Skeletal muscle tissue (tissue), 4 donors: ENCODE results near the gene QRFP. TPM values are rescaled to one million over a fixed set of nuclear protein-coding genes. Genes with fewer than 3 reads are reported as not detected.

Experiments
- H3K27ac ChIP-seq: one replicate; pipeline ENCODE4 v1.7.0; 2013; ENCODE audit warnings: mild to moderate bottlenecking, low read depth, low read length, inconsistent platforms
- H3K27me3 ChIP-seq, 3 donors: one replicate each; pipeline ENCODE4 v1.7.0; 2013; ENCODE audit warnings: low read length in 3 of 3; ENCODE audit not compliant: control insufficient read depth in 3 of 3, insufficient read depth in 3 of 3
- H3K36me3 ChIP-seq, 3 donors: one replicate each; pipeline ENCODE4 v1.7.0; 2013; ENCODE audit warnings: low read length in 3 of 3; ENCODE audit not compliant: control insufficient read depth in 3 of 3, insufficient read depth in 3 of 3
- H3K4me1 ChIP-seq, 3 donors: one replicate each; pipeline ENCODE4 v1.7.0; 2013; ENCODE audit warnings: low read length in 3 of 3, mild to moderate bottlenecking in 3 of 3; ENCODE audit not compliant: control insufficient read depth in 3 of 3, insufficient read depth in 3 of 3
- H3K4me3 ChIP-seq, 3 donors: one replicate each; pipeline ENCODE4 v1.7.0; 2013; ENCODE audit warnings: low read length in 3 of 3
- H3K9ac ChIP-seq, 3 donors: one replicate each; pipeline ENCODE4 v1.7.0; 2013; ENCODE audit warnings: low read length in 3 of 3, mild to moderate bottlenecking in 3 of 3, moderate library complexity in 2 of 3, low read depth in 1 of 3
- H3K9me3 ChIP-seq, 3 donors: one replicate each; pipeline ENCODE4 v1.7.0; 2013; ENCODE audit warnings: low read length in 3 of 3; ENCODE audit not compliant: control insufficient read depth in 3 of 3
- total RNA-seq: library from RNA; depleted of rRNA; stranded (reverse); fragments of >200 nt; gene quantifications from one replicate; pipeline ENCODE4 v1.2.3, GENCODE V29; 2014
- donor health status: Osteomylitis.

The QRFP gene
- total RNA-seq, 1 donor from 2014 or later, result not detected

DNA sequence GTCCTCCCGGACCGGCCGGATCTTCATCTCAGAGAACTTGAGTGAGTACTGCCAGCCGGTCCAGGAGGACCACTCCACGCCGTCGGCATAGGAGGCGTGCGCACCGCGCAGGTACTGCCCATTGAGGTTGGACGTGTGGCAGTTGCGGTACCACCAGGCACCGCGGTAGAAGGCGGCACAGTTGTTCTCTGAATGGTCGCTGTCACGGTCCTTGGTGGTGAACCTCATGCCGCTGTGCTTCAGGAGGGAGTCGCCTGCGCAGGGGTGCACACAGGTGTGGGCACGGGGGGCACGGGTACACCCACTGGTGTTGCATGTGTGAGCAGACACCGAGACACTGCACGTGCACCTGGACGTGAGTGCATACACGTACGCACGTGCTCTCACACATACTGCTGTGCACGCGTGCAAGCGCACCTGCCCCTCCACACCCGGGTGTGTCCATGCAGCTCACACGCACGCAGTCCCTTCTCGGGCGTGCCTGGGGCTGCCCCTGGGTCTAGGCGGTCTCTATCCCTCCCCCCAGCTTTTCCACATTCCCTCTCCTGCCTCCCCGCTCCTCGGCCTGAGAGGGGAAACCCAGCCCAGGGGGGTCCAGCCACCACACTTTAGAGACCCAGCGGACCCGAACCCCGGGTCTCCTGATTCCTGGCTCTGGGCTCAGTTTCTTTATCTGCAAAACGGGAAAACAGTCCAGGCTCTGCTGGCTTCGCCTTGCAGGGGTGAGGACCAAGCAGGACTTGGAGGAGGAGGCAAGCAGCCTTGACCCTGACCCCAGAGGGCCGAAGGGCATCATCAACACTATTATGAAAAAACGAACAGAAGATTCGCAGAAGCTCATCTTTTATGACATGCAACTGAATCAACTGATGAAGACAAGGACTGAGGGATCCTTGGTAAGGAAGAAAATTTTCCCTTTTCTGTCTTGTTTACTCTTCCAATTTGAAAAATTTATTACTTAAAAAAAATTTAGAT lies 7.7 kb upstream of the QRFP start:
- H3K27me3 ChIP-seq, result peaks cover 38 to 75% (median 61%) of the 10 kb centered on the region in 3 donors
- H3K4me1 ChIP-seq, result no peaks in the 10 kb centered on the region
- H3K4me3 ChIP-seq, result no peak overlapping the region
- no peaks in the 10 kb centered on the region for H3K9me3 ChIP-seq
- no peaks in the 10 kb centered on the region for H3K36me3 ChIP-seq
- no peak overlapping the region for H3K9ac ChIP-seq
- H3K27ac ChIP-seq, result no peak overlapping the region

DNA sequence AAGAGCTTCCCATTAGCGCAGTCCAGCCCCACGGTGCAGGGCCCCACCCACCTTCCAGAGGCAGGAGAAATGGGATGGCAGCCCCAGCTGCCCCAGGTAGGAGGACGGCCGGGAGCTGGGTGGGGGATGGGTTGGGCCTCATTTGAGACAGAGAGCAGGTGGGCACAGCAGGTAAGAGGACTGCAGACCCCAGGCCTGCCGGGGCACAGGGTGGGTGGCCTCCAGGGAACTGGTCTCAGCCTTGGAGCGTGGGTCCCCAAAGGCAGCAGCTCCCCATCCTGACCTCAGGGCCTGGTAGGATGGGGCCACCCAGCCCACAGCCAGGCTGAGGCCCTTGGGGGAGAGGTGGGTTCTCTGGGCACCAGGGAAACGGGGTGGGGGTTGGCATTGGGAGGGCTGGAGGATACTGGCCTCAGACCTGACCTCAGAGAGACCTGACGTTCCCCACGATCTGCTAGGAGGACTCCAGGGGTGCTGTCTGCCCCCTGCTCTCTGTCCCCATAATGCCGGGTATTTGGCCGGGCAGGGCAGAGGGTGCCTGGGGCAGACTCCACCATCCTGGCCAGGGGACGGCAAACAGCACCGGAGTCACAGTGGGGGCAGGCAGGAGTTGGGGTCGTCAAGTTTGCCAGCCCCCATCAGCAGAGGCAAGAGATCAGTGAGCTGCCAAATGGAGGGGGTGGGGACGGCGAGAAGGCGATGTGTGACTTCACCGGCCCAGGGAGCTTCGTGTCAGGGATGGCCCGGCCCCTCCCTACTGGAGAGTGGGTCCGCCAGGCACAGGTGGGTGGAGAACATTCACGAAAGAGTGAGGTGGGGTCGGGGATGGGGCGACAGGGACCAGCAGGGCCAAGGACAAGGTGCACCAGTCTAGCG lies 6.8 kb upstream of the QRFP start:
- Histone ChIP-seq H3K4me3 (no peak overlapping the region), H3K36me3 (no peaks in the 10 kb centered on the region), H3K9me3 (no peaks in the 10 kb centered on the region), H3K4me1 (no peaks in the 10 kb centered on the region), H3K27ac (no peak overlapping the region), H3K27me3 (peaks cover 39 to 71% (median 58%) of the 10 kb centered on the region in 3 donors), H3K9ac (no peak overlapping the region)

- Histone ChIP-seq H3K36me3 (no peaks in the 10 kb centered on the region), H3K9me3 (no peaks in the 10 kb centered on the region), H3K4me3 (no peak overlapping the region), H3K27ac (no peak overlapping the region), H3K4me1 (no peaks in the 10 kb centered on the region), H3K9ac (no peak overlapping the region), H3K27me3 (peaks cover 44 to 73% (median 64%) of the 10 kb centered on the region in 3 donors)
Observed at GRCh38 chr9:130902204-130903185, 5.9 kb upstream of the QRFP start.

DNA sequence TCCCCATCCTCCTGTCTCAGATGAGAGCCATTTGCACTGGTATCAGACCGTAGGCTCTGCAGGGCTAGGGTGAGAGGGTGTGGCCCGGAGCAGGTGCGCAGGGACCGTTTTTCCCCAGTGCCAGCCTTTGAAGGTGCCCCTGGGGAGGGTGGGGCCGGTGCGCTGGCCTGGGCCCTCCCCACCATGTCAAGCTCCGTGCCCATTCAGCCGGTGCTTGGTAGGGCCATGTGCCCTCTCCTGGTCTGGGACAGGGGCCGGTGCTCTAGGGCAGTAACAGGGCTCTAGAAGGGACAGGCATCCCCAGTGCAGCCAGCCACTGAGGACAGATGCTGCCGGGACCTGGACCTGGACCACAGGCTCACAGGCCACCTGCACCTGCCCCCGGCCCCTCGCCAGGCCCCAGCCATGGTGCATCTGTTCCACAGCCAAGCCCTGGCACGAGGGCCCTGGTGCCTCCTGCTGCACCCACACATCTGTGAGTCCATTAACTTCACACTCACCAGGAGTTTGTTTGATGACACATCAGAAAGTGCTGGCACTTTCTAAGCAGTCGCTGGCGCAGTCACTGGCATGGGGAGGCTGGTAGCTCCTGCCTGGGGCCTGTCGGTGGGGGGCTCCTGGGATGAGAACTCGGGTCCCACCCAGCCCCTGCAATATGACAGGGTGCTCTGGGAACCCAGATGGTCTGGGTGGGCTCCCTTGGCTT lies 5.0 kb upstream of the QRFP start:
- Histone ChIP-seq H3K9ac (no peak overlapping the region), H3K9me3 (no peaks in the 10 kb centered on the region), H3K27ac (no peak overlapping the region), H3K4me3 (no peak overlapping the region), H3K36me3 (no peaks in the 10 kb centered on the region), H3K27me3 (peaks cover 45 to 75% (median 71%) of the 10 kb centered on the region in 3 donors), H3K4me1 (no peaks in the 10 kb centered on the region)

DNA sequence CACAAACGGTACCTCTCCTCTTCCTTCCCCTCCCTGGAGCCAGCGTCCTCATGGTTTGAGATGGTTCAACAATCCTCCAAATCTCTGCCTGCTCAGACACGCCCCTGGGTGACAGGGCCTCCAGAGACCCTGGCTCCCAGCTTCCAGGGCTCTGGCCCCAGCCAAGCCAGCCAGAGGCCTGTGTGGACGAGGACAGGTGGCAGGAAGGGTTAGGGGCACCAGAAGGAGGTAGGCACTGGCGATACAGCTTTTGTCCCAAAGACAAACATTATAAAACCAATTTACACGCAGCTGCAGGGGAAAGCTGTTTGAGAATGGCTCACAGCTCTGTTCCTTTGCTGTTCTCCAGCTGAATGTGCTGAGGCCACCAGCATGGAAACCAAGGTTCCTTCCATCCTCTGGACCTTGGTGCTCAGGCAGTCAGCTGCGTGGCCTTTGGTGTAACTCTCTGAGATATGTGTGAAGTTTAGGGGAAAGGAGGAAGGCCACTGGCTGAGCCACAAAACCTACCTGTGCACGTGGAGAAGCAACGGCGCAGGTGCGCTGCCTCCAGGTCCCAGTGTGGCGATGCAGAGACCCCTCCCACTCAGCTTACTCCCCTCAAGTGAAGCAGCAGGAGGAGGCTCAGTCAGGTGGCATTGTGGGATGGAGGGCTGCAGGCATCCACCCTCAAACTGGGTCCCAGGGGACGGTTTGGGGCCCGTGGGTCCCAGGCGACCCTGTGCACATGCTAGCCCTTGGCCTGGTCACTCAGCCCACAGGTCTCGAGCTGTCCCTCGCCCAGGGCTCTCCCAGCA lies 4.3 kb upstream of the QRFP start:
- Histone ChIP-seq H3K9me3 (no peaks in the 10 kb centered on the region), H3K27me3 (peaks cover 47 to 78% (median 72%) of the 10 kb centered on the region in 3 donors), H3K4me1 (no peaks in the 10 kb centered on the region), H3K9ac (no peak overlapping the region), H3K4me3 (no peak overlapping the region), H3K27ac (no peak overlapping the region), H3K36me3 (no peaks in the 10 kb centered on the region)

DNA sequence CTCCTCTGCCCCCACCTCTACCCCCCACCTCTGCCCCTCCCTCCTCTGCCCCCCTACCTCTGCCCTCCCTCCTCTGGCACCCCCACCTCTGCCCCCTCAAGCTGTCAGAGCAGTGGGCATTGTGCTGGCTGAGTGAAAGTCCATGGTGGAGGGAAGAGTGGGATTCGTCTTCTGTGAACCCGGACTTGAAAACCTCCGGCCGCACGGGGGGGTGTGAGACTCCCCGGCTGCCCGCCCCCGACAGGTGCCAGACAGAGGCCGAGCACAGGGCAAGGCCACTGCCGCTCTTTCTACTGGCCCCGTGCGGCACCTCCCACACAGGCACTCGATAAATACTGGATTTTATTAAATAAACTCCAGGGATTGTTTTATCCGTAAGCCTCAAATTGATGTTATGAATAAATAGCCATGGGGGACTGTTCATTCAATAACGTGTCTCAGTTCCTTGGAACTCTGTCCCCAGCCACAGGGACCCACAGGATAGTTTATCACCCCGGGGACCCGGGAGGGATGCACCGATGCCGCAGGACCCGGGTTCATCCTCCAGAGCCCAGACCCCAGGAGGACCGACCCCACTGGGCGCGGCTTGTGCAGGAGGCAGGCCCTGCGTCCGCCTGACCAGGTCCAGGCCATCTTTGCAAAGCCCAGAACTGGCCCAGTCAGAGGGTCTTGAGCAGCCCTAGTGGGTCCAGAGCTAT lies 2.6 kb upstream of the QRFP start:
- H3K9ac ChIP-seq, result no peak overlapping the region
- peaks cover 44 to 71% (median 69%) of the 10 kb centered on the region in 3 donors for H3K27me3 ChIP-seq
- no peaks in the 10 kb centered on the region for H3K36me3 ChIP-seq
- H3K4me1 ChIP-seq, result peaks cover 0 to 4% (median 0%) of the 10 kb centered on the region in 3 donors
- H3K9me3 ChIP-seq, result no peaks in the 10 kb centered on the region
- no peak overlapping the region for H3K4me3 ChIP-seq
- H3K27ac ChIP-seq, result no peak overlapping the region

GRCh38 chr9:130898552-130898852 lies 1.9 kb upstream of the QRFP start:
- no peak overlapping the region for H3K9ac ChIP-seq
- H3K4me1 ChIP-seq, result peaks cover 0 to 4% (median 0%) of the 10 kb centered on the region in 3 donors
- H3K27ac ChIP-seq, result no peak overlapping the region
- H3K36me3 ChIP-seq, result peaks cover 0 to 1% (median 0%) of the 10 kb centered on the region in 3 donors
- no peaks in the 10 kb centered on the region for H3K9me3 ChIP-seq
- no peak overlapping the region for H3K4me3 ChIP-seq
- peaks cover 38 to 66% (median 62%) of the 10 kb centered on the region in 3 donors for H3K27me3 ChIP-seq

GRCh38 chr9:130897848-130898551 lies 1.4 kb upstream of the QRFP start:
- Histone ChIP-seq H3K36me3 (peaks cover 0 to 5% (median 5%) of the 10 kb centered on the region in 3 donors), H3K4me3 (no peak overlapping the region), H3K27me3 (peaks cover 32 to 63% (median 57%) of the 10 kb centered on the region in 3 donors), H3K27ac (no peak overlapping the region), H3K9me3 (no peaks in the 10 kb centered on the region), H3K4me1 (peaks cover 0 to 4% (median 0%) of the 10 kb centered on the region in 3 donors), H3K9ac (no peak overlapping the region)
